ENCODE data around the gene ULK1. TPM values are rescaled to one million over a fixed set of nuclear protein-coding genes. Genes with fewer than 3 reads are reported as not detected.

The ULK1 gene
- total RNA-seq, 1 donor from 2014 or later: 30.2 TPM

- Mint-ChIP-seq H3K27me3 (ENCODE audit: low read depth) (no peaks in the 10 kb centered on the region), H3K36me3 (ENCODE audit: low read depth) (peaks cover 35% of the 10 kb centered on the region), H3K4me1 (ENCODE audit: low read depth) (peaks cover 17% of the 10 kb centered on the region), H3K27ac (peak within 1 kb of the TSS; percentile 92), H3K4me3 (ENCODE audit: low read depth) (peak within 1 kb of the TSS; percentile 98), H3K9me3 (no peaks in the 10 kb centered on the region)
- intact Hi-C loops (cut with micrococcal nuclease): loop anchor here (1.0 kb wide), 3 partner anchors 20 to 155 kb away; partner anchors contain the start of genes EP400 and ULK1
- peak; percentile 92 for DNase-seq (ENCODE audit: low spot score)
Observed at GRCh38 chr12:131928711-131929580, 34.5 kb downstream of the ULK1 start, which contains the start of gene PUS1. TSS of gene PUS1 (plus strand) at chr12:131929276. CDS start at chr12:131929723, 447 bp downstream.

DNA sequence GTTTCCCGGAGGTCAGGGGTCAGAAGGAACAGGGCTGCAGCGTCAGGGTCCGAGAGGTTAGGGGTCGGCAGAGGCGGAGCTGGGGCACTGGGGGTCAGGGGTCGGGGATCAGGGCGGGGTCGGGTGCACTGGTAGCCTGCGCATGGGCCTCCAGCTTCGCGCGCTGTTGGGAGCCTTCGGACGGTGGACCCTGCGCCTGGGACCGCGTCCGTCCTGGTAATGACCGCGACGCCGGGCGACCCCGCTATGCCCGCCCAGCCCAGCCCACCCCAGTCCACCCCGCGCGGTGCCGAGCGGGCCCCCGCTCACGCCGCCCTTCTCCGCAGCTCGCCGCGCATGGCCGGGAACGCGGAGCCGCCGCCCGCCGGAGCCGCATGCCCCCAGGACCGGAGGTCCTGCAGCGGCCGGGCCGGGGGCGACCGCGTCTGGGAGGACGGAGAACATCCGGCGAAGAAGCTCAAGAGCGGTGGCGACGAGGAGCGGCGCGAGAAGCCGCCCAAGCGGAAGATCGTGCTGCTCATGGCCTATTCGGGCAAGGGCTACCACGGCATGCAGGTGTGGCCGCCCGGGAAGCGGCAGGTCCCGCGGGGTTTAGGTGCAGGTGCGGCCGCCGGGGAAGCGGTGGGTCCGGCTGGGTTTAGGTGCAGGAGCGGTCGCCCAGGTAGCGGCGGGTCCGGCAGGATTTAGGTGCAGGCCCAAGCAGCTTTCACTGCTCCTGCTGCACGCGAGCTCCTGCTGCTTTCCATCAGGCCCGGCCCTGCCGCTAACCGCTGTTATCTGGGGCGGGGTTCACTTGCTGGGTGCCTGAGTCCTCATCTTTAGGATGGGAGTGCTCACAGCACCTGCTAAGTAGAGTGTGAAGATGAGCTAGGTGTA, 35.4 kb downstream of the ULK1 start:
- Mint-ChIP-seq H3K4me1 (ENCODE audit: low read depth) (peaks cover 14% of the 10 kb centered on the region), H3K27me3 (ENCODE audit: low read depth) (no peaks in the 10 kb centered on the region), H3K27ac (peak overlapping the region; percentile 92), H3K36me3 (ENCODE audit: low read depth) (peaks cover 38% of the 10 kb centered on the region), H3K9me3 (no peaks in the 10 kb centered on the region), H3K4me3 (ENCODE audit: low read depth) (peak overlapping the region; percentile 98)
- peak; percentile 38 for DNase-seq (ENCODE audit: low spot score)
- intact Hi-C loops (cut with micrococcal nuclease): loop anchor here (1.0 kb wide), 3 partner anchors 19 to 154 kb away; partner anchors contain the start of genes EP400 and ULK1

GRCh38 chr12:131930510-131930909, 36.1 kb downstream of the ULK1 start:
- no peaks in the 10 kb centered on the region for H3K27me3 Mint-ChIP-seq (ENCODE audit: low read depth)
- intact Hi-C loops (cut with micrococcal nuclease): no loop called here
- DNase-seq (ENCODE audit: low spot score): no peak
- peak overlapping the region; percentile 91 for H3K4me3 Mint-ChIP-seq (ENCODE audit: low read depth)
- H3K27ac Mint-ChIP-seq: peak overlapping the region; percentile 62
- H3K9me3 Mint-ChIP-seq: no peaks in the 10 kb centered on the region
- peaks cover 14% of the 10 kb centered on the region for H3K4me1 Mint-ChIP-seq (ENCODE audit: low read depth)
- peaks cover 41% of the 10 kb centered on the region for H3K36me3 Mint-ChIP-seq (ENCODE audit: low read depth)

- peaks cover 9% of the 10 kb centered on the region for H3K4me1 Mint-ChIP-seq (ENCODE audit: low read depth)
- no peaks in the 10 kb centered on the region for H3K27me3 Mint-ChIP-seq (ENCODE audit: low read depth)
- H3K36me3 Mint-ChIP-seq (ENCODE audit: low read depth): peaks cover 55% of the 10 kb centered on the region
- intact Hi-C loops (cut with micrococcal nuclease): no loop called here
- no peaks in the 10 kb centered on the region for H3K9me3 Mint-ChIP-seq
- H3K27ac Mint-ChIP-seq: no peak overlapping the region
- no peak for DNase-seq (ENCODE audit: low spot score)
- no peak overlapping the region for H3K4me3 Mint-ChIP-seq (ENCODE audit: low read depth)
Observed at GRCh38 chr12:131933387-131933786, 39.0 kb downstream of the ULK1 start.

GRCh38 chr12:131934535-131934934, 40.1 kb downstream of the ULK1 start:
- H3K4me1 Mint-ChIP-seq (ENCODE audit: low read depth): peaks cover 9% of the 10 kb centered on the region
- H3K9me3 Mint-ChIP-seq: no peaks in the 10 kb centered on the region
- intact Hi-C loops (cut with micrococcal nuclease): no loop called here
- no peak overlapping the region for H3K4me3 Mint-ChIP-seq (ENCODE audit: low read depth)
- no peak for DNase-seq (ENCODE audit: low spot score)
- no peak overlapping the region for H3K27ac Mint-ChIP-seq
- H3K27me3 Mint-ChIP-seq (ENCODE audit: low read depth): no peaks in the 10 kb centered on the region
- peaks cover 60% of the 10 kb centered on the region for H3K36me3 Mint-ChIP-seq (ENCODE audit: low read depth)

GRCh38 chr12:131938082-131938481, 43.7 kb downstream of the ULK1 start:
- Mint-ChIP-seq H3K4me1 (ENCODE audit: low read depth) (no peaks in the 10 kb centered on the region), H3K27ac (no peak overlapping the region), H3K4me3 (ENCODE audit: low read depth) (no peak overlapping the region), H3K27me3 (ENCODE audit: low read depth) (no peaks in the 10 kb centered on the region), H3K9me3 (no peaks in the 10 kb centered on the region), H3K36me3 (ENCODE audit: low read depth) (peaks cover 61% of the 10 kb centered on the region)
- DNase-seq (ENCODE audit: low spot score): no peak
- intact Hi-C loops (cut with micrococcal nuclease): no loop called here

GRCh38 chr12:131939007-131939406, 44.6 kb downstream of the ULK1 start:
- H3K27ac Mint-ChIP-seq: no peak overlapping the region
- peaks cover 61% of the 10 kb centered on the region for H3K36me3 Mint-ChIP-seq (ENCODE audit: low read depth)
- DNase-seq (ENCODE audit: low spot score): no peak
- intact Hi-C loops (cut with micrococcal nuclease): no loop called here
- H3K4me3 Mint-ChIP-seq (ENCODE audit: low read depth): no peak overlapping the region
- no peaks in the 10 kb centered on the region for H3K27me3 Mint-ChIP-seq (ENCODE audit: low read depth)
- no peaks in the 10 kb centered on the region for H3K9me3 Mint-ChIP-seq
- H3K4me1 Mint-ChIP-seq (ENCODE audit: low read depth): no peaks in the 10 kb centered on the region

DNA sequence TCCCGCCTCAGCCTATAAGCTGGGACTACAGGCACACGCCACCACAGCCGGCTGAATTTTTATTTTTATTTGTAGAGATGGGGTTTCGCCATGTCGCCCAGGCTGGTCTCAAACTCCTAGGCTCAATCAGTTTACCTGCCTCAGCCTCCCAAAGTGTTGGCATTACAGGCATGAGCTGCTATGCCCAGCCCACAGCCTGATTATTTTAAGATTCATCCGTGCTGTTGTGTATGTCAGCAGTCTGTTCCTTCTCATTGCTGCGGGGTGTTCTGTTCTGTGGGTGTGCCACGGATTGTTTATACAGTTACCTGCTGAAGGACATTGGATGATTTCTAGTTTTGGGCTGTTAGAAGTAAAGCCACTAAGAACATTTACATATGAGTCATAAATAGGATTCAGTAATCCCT, 45.7 kb downstream of the ULK1 start:
- H3K4me3 Mint-ChIP-seq (ENCODE audit: low read depth): no peak overlapping the region
- peaks cover 61% of the 10 kb centered on the region for H3K36me3 Mint-ChIP-seq (ENCODE audit: low read depth)
- intact Hi-C loops (cut with micrococcal nuclease): no loop called here
- no peaks in the 10 kb centered on the region for H3K4me1 Mint-ChIP-seq (ENCODE audit: low read depth)
- H3K27ac Mint-ChIP-seq: no peak overlapping the region
- no peak for DNase-seq (ENCODE audit: low spot score)
- H3K27me3 Mint-ChIP-seq (ENCODE audit: low read depth): no peaks in the 10 kb centered on the region
- H3K9me3 Mint-ChIP-seq: no peaks in the 10 kb centered on the region

- Mint-ChIP-seq H3K27ac (no peak overlapping the region), H3K9me3 (no peaks in the 10 kb centered on the region), H3K4me1 (ENCODE audit: low read depth) (no peaks in the 10 kb centered on the region), H3K36me3 (ENCODE audit: low read depth) (peaks cover 61% of the 10 kb centered on the region), H3K27me3 (ENCODE audit: low read depth) (no peaks in the 10 kb centered on the region), H3K4me3 (ENCODE audit: low read depth) (no peak overlapping the region)
- intact Hi-C loops (cut with micrococcal nuclease): no loop called here
- DNase-seq (ENCODE audit: low spot score): no peak
Observed at GRCh38 chr12:131941116-131941986, 46.9 kb downstream of the ULK1 start.

- DNase-seq (ENCODE audit: low spot score): no peak
- H3K36me3 Mint-ChIP-seq (ENCODE audit: low read depth): peaks cover 59% of the 10 kb centered on the region
- intact Hi-C loops (cut with micrococcal nuclease): no loop called here
- H3K27ac Mint-ChIP-seq: no peak overlapping the region
- no peaks in the 10 kb centered on the region for H3K9me3 Mint-ChIP-seq
- H3K27me3 Mint-ChIP-seq (ENCODE audit: low read depth): no peaks in the 10 kb centered on the region
- no peaks in the 10 kb centered on the region for H3K4me1 Mint-ChIP-seq (ENCODE audit: low read depth)
- no peak overlapping the region for H3K4me3 Mint-ChIP-seq (ENCODE audit: low read depth)
Observed at GRCh38 chr12:131941987-131942341, 47.5 kb downstream of the ULK1 start.

DNA sequence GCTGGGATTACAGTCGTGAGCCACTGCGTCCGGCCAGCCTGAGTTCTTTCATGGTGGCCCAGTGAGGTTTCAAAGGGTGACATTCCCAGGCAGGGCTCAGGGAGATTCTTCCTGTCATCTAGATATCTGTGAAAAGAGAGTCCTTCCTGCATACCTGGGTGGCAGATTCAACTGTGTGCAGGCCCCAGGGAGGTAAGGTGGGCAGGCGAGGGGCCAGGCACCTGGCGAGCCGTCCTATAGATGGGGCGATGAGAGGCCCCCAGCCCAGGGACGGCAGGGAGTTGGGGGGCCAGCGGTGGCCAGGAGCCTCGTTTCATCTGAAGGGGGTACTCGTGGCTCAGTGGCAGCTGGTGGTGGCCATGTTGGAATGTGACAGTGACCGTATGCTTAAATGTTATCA, 48.2 kb downstream of the ULK1 start:
- H3K4me3 Mint-ChIP-seq (ENCODE audit: low read depth): no peak overlapping the region
- no peaks in the 10 kb centered on the region for H3K27me3 Mint-ChIP-seq (ENCODE audit: low read depth)
- no peaks in the 10 kb centered on the region for H3K9me3 Mint-ChIP-seq
- DNase-seq (ENCODE audit: low spot score): no peak
- intact Hi-C loops (cut with micrococcal nuclease): no loop called here
- peaks cover 55% of the 10 kb centered on the region for H3K36me3 Mint-ChIP-seq (ENCODE audit: low read depth)
- peaks cover 4% of the 10 kb centered on the region for H3K4me1 Mint-ChIP-seq (ENCODE audit: low read depth)
- no peak overlapping the region for H3K27ac Mint-ChIP-seq

- Mint-ChIP-seq H3K27ac (no peak overlapping the region), H3K4me3 (ENCODE audit: low read depth) (no peak overlapping the region), H3K27me3 (ENCODE audit: low read depth) (no peaks in the 10 kb centered on the region), H3K36me3 (ENCODE audit: low read depth) (peaks cover 47% of the 10 kb centered on the region), H3K9me3 (no peaks in the 10 kb centered on the region), H3K4me1 (ENCODE audit: low read depth) (peaks cover 9% of the 10 kb centered on the region)
- intact Hi-C loops (cut with micrococcal nuclease): no loop called here
- DNase-seq (ENCODE audit: low spot score): no peak
Observed at GRCh38 chr12:131943389-131943788, 49.0 kb downstream of the ULK1 start.
